Measurements from ENCODE around the gene ABHD3. TPM values are rescaled to one million over a fixed set of nuclear protein-coding genes. Genes with fewer than 3 reads are reported as not detected.

The ABHD3 gene
- total RNA-seq, 1 donor from 2014 or later: 13.7 TPM

- DNase-seq (ENCODE audit: low read depth): no peak
- no peak overlapping the region for H3K4me3 ChIP-seq (ENCODE audit: low read depth, low read length)
- H3K36me3 ChIP-seq (ENCODE audit: control insufficient read depth, insufficient read depth, low read length): no peaks in the 10 kb centered on the region
- H3K27me3 ChIP-seq (ENCODE audit: control insufficient read depth, insufficient read depth, low read length): no peaks in the 10 kb centered on the region
- TF ChIP-seq CTCF (IDR thresholded peaks at IDR 0.05; ENCODE audit: insufficient read depth, low read length, poor library complexity, severe bottlenecking): no peak
Measured at GRCh38 chr18:21706386-21706865, 1.9 kb upstream of the ABHD3 start.

- Histone ChIP-seq H3K36me3 (ENCODE audit: control insufficient read depth, insufficient read depth, low read length) (no peaks in the 10 kb centered on the region), H3K27me3 (ENCODE audit: control insufficient read depth, insufficient read depth, low read length) (no peaks in the 10 kb centered on the region), H3K4me3 (ENCODE audit: low read depth, low read length) (peak overlapping the region; percentile 73)
- no peak for DNase-seq (ENCODE audit: low read depth)
- no peak for TF ChIP-seq CTCF (IDR thresholded peaks at IDR 0.05; ENCODE audit: insufficient read depth, low read length, poor library complexity, severe bottlenecking)
Measured at GRCh38 chr18:21703241-21703820, 1.2 kb downstream of the ABHD3 start.

GRCh38 chr18:21702602-21703001 is 2.0 kb downstream of the ABHD3 start:
- no peak for DNase-seq (ENCODE audit: low read depth)
- TF ChIP-seq CTCF (IDR thresholded peaks at IDR 0.05; ENCODE audit: insufficient read depth, low read length, poor library complexity, severe bottlenecking): no peak
- no peak overlapping the region for H3K4me3 ChIP-seq (ENCODE audit: low read depth, low read length)
- no peaks in the 10 kb centered on the region for H3K36me3 ChIP-seq (ENCODE audit: control insufficient read depth, insufficient read depth, low read length)
- no peaks in the 10 kb centered on the region for H3K27me3 ChIP-seq (ENCODE audit: control insufficient read depth, insufficient read depth, low read length)

- Histone ChIP-seq H3K36me3 (ENCODE audit: control insufficient read depth, insufficient read depth, low read length) (no peaks in the 10 kb centered on the region), H3K27me3 (ENCODE audit: control insufficient read depth, insufficient read depth, low read length) (no peaks in the 10 kb centered on the region), H3K4me3 (ENCODE audit: low read depth, low read length) (no peak overlapping the region)
- DNase-seq (ENCODE audit: low read depth): no peak
- TF ChIP-seq CTCF (IDR thresholded peaks at IDR 0.05; ENCODE audit: insufficient read depth, low read length, poor library complexity, severe bottlenecking): no peak
Measured at GRCh38 chr18:21701621-21702020, 3.0 kb downstream of the ABHD3 start.

GRCh38 chr18:21700528-21701075 is 4.0 kb downstream of the ABHD3 start:
- Histone ChIP-seq H3K27me3 (ENCODE audit: control insufficient read depth, insufficient read depth, low read length) (no peaks in the 10 kb centered on the region), H3K36me3 (ENCODE audit: control insufficient read depth, insufficient read depth, low read length) (no peaks in the 10 kb centered on the region), H3K4me3 (ENCODE audit: low read depth, low read length) (no peak overlapping the region)
- TF ChIP-seq CTCF (IDR thresholded peaks at IDR 0.05; ENCODE audit: insufficient read depth, low read length, poor library complexity, severe bottlenecking): no peak
- no peak for DNase-seq (ENCODE audit: low read depth)

GRCh38 chr18:21693322-21693721 is 11.3 kb downstream of the ABHD3 start:
- H3K36me3 ChIP-seq (ENCODE audit: control insufficient read depth, insufficient read depth, low read length): no peaks in the 10 kb centered on the region
- no peak overlapping the region for H3K4me3 ChIP-seq (ENCODE audit: low read depth, low read length)
- TF ChIP-seq CTCF (IDR thresholded peaks at IDR 0.05; ENCODE audit: insufficient read depth, low read length, poor library complexity, severe bottlenecking): no peak
- H3K27me3 ChIP-seq (ENCODE audit: control insufficient read depth, insufficient read depth, low read length): no peaks in the 10 kb centered on the region
- no peak for DNase-seq (ENCODE audit: low read depth)

Data from kidney epithelial cell (primary cell).